Epithelial cell of esophagus (primary cell): ENCODE data around the gene ALK.

Experiments
- DNase-seq: peaks from one replicate; pipeline ENCODE4 v3.0.0; 2010; ENCODE audit warnings: low read depth
- H3K4me3 ChIP-seq: 2 replicates; pipeline ENCODE4 v1.5.1; 2011; ENCODE audit warnings: mild to moderate bottlenecking, low read length, control low read depth
- CTCF ChIP-seq: IDR thresholded peaks from 2 replicates; pipeline ENCODE4 v1.5.1; 2011; ENCODE audit warnings: low read depth, mild to moderate bottlenecking, low read length, control low read depth, inconsistent platforms; ENCODE audit not compliant: insufficient read depth; ENCODE audit errors: missing control alignments

ALK gene

GRCh38 chr2:29147963-29148362 is 773.4 kb downstream of the ALK start:
- DNase-seq, result no peak
- TF ChIP-seq CTCF, result no peak
- no peak overlapping the region for H3K4me3 ChIP-seq

- TF ChIP-seq CTCF, result no peak
- H3K4me3 ChIP-seq, result no peak overlapping the region
- no peak for DNase-seq
Observed at GRCh38 chr2:29146197-29146596, 775.2 kb downstream of the ALK start.

- TF ChIP-seq CTCF, result no peak
- DNase-seq, result no peak
- H3K4me3 ChIP-seq, result no peak overlapping the region
Observed at GRCh38 chr2:29143657-29144056, 777.7 kb downstream of the ALK start.
